Fibroblast of the aortic adventitia (primary cell): ENCODE data around the gene TAPBPL. TPM values are rescaled to one million over a fixed set of nuclear protein-coding genes. Genes with fewer than 3 reads are reported as not detected.

Experiments used
- DNase-seq: peaks from one replicate; pipeline ENCODE4 v3.0.0-alpha.2; 2010; ENCODE audit warnings: low read depth
- H3K4me3 ChIP-seq: 2 replicates; pipeline ENCODE4 v1.5.1; 2011; ENCODE audit warnings: low read depth, mild to moderate bottlenecking, control low read depth, low read length, moderate library complexity
- total RNA-seq: library from RNA; depleted of rRNA; stranded (reverse); fragments of >200 nt; gene quantifications from 2 replicates; pipeline ENCODE4 v1.2.3, GENCODE V29; 2012; ENCODE audit warnings: low replicate concordance
- TF ChIP-seq, protein P1 (sequence below): IDR thresholded peaks from 2 replicates; pipeline ENCODE4 v1.5.1; 2011; ENCODE audit warnings: mild to moderate bottlenecking, low read length, control low read depth, inconsistent platforms; ENCODE audit not compliant: insufficient read depth

TAPBPL gene
- total RNA-seq, 1 donor = 8.9 TPM

DNA sequence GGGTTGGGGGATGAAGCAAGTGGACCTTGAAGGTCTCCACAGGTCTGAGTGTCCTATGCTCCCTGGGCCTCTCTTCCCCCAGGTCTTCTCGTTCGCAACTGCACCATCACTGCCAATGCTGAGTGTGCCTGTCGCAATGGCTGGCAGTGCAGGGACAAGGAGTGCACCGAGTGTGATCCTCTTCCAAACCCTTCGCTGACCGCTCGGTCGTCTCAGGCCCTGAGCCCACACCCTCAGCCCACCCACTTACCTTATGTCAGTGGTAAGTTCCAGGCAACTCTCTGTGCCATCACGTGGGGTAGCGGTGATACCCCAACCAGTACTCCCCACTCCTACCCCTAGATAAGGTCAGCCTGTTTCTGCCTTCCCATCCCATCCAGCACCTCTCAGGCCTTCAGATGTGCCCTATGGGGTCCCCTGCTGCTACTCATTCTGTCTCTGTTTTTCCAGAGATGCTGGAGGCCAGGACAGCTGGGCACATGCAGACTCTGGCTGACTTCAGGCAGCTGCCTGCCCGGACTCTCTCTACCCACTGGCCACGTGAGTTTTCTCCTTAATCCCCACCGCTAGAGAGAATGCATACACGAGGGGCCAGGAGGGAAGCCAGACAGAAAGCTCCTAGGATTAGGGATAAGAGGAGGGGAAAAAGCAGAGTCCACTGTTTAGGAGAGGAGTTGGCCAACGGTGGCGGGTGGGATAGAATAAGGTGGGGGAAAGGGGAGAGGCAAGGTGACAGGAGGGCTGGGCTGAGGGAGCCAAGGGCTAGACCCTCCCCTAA lies 1.6 kb upstream of the TAPBPL start:
- peak overlapping the region; percentile 81 for H3K4me3 ChIP-seq
- DNase-seq = no peak
- TF ChIP-seq, protein P1, sequence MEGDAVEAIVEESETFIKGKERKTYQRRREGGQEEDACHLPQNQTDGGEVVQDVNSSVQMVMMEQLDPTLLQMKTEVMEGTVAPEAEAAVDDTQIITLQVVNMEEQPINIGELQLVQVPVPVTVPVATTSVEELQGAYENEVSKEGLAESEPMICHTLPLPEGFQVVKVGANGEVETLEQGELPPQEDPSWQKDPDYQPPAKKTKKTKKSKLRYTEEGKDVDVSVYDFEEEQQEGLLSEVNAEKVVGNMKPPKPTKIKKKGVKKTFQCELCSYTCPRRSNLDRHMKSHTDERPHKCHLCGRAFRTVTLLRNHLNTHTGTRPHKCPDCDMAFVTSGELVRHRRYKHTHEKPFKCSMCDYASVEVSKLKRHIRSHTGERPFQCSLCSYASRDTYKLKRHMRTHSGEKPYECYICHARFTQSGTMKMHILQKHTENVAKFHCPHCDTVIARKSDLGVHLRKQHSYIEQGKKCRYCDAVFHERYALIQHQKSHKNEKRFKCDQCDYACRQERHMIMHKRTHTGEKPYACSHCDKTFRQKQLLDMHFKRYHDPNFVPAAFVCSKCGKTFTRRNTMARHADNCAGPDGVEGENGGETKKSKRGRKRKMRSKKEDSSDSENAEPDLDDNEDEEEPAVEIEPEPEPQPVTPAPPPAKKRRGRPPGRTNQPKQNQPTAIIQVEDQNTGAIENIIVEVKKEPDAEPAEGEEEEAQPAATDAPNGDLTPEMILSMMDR = no peak

DNA sequence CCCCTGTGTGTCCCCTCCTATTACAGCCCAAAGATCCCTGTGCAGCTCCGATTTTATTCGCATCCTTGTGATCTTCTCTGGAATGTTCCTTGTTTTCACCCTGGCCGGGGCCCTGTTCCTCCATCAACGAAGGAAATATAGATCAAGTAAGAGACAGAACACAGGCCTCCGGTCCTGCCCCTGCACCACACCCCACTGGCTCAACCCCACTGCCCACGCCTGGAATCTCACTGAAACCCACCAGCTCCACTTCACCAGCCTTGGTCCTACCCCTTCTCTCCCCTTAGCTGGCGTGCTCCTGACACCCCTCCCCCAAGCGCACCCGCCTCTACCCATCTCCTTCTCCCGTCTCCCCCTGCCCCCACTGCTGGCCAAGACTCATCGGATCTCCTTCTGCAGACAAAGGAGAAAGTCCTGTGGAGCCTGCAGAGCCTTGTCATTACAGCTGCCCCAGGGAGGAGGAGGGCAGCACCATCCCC lies 934 bp upstream of the TAPBPL start:
- peak overlapping the region; percentile 81 for H3K4me3 ChIP-seq
- TF ChIP-seq, protein P1 = no peak
- no peak for DNase-seq

DNA sequence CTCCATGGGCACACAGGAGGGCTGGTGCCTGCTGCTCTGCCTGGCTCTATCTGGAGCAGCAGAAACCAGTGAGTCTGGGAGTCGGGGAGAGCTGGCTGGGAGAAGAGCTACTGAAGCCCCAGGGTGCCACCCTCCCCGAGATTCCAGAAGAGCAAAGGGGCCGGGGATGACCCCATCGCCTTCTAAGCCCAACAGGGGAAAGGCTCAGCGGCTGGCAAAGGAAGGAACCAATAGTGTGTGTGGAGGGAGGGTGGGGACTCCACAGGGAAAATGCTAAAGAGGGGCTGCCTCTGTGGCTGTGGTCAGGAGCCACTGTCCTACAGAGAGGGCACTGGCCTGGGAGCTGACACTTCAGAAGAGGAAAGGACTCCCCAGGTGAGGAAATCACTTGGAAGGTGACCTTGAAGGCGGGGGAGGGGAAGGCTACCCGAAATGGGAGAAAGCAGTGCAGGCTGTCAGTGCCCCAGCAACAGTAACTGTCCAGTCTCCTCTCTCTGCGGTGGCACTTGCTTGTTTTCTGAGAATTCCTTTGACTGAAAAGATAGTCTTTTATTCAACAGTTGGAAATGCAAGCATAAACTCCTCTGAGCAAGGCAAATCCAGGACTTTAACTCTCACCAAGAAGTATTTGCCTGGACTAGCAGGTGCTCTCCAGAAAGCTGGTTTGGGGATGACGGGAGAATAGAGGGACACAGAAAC lies 552 bp downstream of the TAPBPL start:
- H3K4me3 ChIP-seq = peak overlapping the region; percentile 81
- DNase-seq = no peak
- TF ChIP-seq, protein P1 = no peak

DNA sequence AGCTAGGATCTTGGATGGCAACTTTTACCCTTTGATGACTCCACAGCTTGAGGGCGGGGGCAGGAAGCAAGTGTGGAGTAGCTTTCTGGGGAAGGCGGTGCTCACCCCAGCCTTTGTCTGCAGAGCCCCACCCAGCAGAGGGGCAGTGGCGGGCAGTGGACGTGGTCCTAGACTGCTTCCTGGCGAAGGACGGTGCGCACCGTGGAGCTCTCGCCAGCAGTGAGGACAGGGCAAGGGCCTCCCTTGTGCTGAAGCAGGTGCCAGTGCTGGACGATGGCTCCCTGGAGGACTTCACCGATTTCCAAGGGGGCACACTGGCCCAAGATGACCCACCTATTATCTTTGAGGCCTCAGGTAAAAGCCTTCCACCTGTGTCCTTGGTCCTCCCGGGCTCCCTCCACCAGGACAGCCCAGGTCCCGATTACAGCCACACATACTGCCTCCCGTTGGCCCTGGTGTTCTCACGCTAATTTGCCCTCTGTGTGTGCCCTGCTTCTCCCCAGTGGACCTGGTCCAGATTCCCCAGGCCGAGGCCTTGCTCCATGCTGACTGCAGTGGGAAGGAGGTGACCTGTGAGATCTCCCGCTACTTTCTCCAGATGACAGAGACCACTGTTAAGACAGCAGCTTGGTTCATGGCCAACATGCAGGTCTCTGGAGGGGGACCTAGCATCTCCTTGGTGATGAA lies 1.2 kb downstream of the TAPBPL start:
- DNase-seq = no peak
- H3K4me3 ChIP-seq = peak overlapping the region; percentile 81
- TF ChIP-seq, protein P1 = no peak

DNA sequence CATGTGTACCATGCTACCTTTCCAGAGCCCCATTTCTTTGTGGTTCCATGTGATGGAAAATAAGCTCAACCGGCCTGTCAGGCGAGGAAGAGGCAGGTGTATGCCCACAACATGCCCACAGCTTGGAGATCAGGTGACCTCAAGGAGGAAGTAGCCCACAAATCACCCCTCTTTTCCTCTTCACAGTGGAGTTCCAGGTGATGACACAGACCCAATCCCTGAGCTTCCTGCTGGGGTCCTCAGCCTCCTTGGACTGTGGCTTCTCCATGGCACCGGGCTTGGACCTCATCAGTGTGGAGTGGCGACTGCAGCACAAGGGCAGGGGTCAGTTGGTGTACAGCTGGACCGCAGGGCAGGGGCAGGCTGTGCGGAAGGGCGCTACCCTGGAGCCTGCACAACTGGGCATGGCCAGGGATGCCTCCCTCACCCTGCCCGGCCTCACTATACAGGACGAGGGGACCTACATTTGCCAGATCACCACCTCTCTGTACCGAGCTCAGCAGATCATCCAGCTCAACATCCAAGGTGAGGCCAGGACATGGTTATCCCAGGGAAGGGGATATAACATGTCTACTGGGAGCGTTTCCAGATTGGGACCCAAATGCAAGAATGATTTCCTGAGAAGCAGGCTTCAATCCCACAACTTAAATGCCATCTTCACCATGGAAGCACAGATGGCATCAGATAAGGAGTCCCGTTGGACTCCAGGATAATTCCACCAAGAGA lies 5.5 kb downstream of the TAPBPL start:
- no peak for DNase-seq
- H3K4me3 ChIP-seq = no peak overlapping the region
- TF ChIP-seq, protein P1 = no peak

DNA sequence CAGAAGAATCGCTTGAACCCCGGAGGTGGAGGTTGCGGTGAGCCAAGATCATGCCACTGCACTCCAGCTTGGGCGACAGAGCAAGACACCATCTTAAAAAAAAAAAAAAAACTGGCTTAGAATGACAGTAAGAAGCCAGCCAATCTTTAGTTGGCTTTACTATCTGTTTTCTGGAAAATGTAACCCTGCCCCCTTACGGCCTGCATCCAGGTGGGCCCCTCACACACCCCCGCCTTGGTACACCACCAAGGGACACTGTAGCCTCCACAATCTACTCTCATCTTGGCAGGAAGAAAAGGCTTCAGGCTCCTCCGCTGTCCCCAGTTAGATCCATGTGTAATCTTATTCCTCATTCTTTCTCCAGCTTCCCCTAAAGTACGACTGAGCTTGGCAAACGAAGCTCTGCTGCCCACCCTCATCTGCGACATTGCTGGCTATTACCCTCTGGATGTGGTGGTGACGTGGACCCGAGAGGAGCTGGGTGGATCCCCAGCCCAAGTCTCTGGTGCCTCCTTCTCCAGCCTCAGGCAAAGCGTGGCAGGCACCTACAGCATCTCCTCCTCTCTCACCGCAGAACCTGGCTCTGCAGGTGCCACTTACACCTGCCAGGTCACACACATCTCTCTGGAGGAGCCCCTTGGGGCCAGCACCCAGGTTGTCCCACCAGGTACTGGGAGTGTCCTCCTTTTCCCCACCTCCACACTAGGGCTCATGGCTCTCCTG lies 6.6 kb downstream of the TAPBPL start:
- TF ChIP-seq, protein P1 = no peak
- H3K4me3 ChIP-seq = no peak overlapping the region
- DNase-seq = no peak
